NCI-H345 treated with DMSO at 0.1 percent for 48 hours (cell line): ENCODE measurements around the gene TNFRSF19.
"Not testable (repeated sequence)": the region's sequence is repeated elsewhere in the genome, so short reads cannot be mapped to it uniquely, and the experiment has no call there.

Source experiments
- DNase-seq: peaks from one replicate; lab custom pipeline; 2025; ENCODE audit not compliant: unreplicated experiment; lab: John Stamatoyannopoulos, UW

Gene TNFRSF19

DNA sequence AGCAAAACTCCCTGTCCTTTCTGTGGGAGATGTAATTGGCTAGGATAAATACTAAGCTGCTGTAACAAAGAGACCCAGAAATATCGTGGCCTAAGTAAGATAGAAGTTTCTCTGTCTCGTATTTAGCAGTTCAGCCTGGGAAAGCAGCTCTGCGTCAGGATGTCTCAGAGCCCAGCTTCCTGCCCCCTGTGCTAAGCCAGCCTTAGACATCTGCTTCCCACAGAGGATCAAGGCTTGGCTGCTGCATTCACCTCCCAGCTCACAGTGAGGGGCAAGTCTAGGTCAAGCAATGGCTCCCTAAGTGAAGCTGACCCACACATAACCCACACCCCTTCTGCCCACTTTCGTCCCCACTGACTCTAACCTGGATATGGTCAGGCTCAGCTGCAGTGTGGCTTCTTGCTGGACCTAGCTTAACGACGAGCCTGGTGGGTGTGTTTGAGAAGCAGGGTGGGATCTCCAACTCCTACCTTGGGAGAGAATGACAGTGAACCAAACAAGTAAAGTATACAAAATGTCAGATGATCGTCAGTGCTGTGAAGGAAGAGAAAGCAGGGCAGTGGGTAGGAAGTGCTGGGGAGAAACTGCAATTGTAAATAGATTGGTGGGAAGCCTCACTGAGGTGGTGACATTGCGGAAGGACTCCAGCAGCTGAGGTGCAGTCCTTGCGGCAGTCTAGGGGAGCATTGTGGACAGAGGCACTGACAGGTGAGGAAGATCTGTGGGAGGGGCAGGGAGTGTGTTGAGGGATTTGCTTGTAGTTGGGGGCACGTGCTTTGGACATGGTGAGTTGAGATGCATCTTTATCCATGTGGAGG lies 82.9 kb downstream of the TNFRSF19 start:
- DNase-seq = no peak

DNA sequence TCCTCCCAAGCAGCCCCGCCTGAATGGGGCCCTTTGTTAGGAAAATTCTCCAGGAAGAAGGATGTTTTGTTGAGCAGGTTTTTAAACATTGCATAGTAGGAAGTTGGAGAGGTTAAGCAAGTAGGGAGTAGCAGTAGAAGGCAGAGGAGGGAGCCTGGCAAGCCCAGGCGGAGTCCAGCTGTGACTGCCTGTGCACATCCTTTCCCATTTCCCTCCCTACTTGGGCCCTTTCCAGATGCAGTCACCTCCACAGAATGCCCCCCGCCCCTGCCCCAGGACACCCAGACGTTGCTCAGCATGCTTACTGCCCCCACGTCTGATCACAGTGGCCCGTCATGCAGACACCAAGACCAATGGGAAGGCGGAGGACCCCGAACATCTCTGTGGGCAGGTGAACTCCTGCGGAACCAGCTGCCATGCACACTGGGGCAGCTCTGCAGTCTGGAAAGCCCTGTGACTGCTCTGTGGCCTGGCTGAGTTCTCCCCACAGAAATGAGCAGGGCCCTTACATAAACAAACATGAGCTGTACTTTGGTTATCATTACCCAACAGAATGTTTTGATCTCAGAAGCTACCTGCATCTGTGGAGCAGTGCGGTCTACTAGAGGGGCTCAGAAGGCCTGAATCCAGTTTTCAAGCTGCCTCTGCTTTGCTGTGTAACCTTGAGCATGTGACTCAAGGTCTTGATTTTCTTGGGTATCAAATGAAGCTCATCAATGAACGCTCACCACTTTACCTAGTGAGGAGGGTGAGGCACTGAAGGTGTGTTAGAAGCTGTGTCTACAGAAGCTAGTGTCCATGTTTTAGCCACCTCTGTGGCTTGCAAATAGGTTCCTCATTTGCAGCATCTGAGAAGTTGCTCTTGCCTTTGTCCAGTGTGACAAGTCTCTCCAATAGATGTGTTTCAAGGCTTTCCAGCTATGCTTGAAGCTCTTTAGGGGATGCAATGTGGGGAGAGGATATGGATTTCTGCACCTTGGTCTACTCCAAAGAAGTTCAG lies 84.2 kb downstream of the TNFRSF19 start:
- DNase-seq = no peak

DNA sequence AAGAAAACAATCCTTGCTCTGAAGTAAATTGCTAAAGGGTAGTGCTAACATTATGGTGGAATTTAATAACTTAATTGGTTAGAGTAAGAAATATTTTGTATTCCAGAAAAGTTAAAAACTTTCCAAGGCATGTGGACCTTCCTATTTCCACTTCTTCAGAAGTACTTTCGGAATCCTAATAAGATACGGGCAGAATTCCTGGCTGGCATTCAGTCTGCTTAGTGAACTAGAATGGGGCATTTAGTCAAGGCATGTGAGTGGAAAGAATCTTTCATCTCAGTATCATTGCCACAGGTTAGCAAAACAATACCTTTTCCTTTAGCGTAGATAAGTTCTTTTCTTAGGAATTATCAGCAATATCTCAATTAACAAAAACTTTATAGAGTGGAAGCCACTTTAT lies 85.1 kb downstream of the TNFRSF19 start:
- DNase-seq = no peak

DNA sequence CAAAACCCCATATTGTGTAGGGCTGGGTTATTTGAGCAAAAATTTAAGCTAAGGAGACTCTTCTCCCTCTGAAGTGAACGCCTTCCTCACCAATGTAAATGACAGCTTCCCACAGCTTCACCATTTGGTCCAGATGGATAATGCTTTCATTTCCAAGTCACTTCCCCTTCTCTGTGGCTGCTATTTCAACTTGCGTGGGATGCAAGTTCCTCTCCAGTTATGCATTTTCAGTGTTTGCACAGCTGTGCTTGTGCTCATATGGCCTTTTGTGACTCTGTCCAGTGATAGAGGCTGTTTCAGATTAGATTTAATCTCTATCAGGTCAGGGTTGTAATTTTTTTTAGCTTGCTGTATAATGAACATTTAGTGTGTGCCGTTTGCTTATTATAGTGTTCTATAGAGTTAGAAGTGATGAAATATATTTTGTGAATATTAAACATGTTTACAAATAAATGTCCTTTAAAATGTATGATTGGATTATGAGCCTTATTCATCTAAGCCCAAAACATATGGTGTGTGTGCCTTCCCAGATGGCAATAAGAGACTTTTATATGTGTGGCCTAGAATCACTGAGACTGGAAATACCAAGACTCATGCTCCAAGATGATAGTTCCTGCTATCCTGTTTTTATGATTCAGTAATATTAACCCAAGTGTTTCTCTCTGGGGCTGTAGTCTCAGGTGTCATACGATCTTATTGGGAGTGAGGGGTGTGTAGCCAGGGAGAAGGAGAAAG lies 86.6 kb downstream of the TNFRSF19 start:
- DNase-seq = no peak

DNA sequence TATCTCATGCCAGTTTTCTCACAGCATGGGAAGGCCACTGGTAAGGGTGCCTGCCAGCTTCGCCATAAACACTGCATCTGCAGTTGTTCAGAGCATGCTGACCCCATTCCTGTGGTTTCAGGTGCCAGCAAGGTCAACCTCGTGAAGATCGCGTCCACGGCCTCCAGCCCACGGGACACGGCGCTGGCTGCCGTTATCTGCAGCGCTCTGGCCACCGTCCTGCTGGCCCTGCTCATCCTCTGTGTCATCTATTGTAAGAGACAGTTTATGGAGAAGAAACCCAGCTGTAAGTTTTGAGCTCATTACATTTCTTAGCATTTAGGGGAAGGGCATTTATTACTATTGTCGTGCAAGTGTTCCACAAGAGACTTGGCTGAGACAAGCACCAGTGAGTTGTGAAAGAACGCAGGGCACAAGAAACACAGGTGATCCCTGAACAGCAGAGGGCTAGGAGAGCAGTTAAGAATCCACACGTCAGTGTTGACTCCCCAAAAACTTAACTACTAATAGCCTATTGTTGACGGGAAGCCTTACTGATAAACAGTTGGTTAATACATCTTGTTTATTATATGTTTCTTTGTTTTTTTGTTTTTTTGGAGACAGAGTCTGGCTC lies 88.8 kb downstream of the TNFRSF19 start:
- no peak for DNase-seq

DNA sequence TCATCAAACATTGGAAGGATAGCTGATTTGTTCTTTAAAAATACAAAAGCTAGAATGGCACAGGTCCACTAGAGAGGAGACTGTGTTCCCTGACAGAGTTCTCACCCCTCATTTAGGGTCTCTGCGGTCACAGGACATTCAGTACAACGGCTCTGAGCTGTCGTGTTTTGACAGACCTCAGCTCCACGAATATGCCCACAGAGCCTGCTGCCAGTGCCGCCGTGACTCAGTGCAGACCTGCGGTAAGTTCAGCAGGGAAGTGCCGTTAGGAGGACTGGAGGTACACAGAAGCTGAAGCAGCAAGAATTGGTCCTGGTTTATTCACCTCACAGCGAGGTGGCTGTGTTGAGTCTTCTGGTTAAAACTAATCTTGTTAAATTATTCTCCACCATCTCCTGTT lies 90.0 kb downstream of the TNFRSF19 start:
- no peak for DNase-seq

DNA sequence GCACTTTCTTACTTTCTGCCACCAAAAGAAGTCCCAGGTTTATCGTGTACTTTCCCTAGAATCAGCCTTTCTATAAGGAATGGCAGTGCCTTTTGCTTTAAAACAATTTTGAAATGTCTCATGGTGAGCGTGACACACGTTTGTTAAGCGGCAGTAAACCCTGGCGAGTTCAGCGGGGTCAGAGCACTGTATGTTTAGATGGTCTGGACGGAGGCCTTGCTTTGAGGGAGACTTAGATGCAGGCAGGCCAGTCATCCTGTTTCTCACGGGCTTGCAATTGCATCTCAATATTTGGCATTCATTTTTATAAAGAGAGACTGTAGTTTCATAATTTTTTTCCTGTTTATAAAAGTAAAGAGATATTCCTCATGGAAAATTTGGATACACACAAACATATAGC lies 96.4 kb downstream of the TNFRSF19 start:
- no peak for DNase-seq

DNA sequence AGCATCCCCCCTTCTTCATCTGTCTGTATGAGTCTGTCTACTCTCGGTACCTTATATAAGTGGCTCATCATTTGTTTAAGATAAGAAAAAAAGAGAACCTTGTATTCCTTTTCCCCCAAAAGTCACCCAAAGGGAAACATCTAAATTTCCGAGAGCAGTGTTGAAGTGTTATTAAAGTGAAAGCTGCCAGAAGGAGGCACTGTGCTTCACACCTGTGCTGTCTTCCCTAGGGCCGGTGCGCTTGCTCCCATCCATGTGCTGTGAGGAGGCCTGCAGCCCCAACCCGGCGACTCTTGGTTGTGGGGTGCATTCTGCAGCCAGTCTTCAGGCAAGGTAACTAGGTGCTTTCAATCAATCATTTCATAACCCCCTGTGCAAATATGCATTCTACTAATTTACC lies 97.5 kb downstream of the TNFRSF19 start:
- no peak for DNase-seq

DNA sequence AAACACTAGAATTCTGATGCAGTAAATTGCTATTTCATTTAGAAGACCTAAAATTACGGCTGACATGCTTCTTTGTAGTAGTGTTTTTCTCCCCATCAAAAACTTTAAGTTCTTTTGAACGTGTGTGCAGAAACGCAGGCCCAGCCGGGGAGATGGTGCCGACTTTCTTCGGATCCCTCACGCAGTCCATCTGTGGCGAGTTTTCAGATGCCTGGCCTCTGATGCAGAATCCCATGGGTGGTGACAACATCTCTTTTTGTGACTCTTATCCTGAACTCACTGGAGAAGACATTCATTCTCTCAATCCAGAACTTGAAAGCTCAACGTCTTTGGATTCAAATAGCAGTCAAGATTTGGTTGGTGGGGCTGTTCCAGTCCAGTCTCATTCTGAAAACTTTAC lies 98.3 kb downstream of the TNFRSF19 start:
- no peak for DNase-seq

DNA sequence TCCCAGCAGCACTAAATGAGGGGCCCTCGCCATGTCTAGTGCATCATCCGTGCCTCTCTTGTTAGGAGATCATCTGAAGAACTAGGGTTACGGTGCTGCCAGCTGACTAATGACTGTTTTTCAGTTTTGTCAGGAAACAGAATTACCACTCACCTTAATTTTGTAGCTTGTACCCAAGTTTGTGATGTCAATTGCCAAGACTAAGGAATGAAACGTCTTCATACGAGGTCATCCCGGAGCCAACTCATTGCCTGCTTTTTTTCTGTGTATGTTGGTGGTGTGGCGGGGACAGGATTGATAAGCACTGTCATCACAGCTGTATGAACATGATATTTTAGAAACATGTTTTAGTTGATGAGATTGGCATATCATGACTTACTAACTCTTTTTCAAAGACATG lies 100.6 kb downstream of the TNFRSF19 start:
- no peak for DNase-seq

DNA sequence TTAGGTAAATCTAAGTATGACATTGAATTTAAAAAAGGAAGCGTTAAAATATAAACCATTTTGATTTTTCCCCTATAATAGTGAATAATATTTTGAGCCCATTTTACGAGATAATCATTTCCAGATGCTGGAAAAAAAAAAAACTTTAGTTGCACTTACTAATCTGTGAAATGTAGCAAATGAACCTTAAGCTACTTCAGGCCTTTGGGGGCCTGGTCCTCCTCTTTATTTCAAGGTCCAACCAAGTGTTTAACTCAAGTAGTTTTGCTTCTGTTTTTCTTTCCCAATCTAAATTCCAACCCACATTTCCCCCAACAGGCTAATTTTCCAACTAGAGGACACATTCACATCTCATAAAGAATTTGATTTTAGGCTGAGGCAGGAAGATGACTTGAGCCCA lies 101.2 kb downstream of the TNFRSF19 start:
- no peak for DNase-seq

DNA sequence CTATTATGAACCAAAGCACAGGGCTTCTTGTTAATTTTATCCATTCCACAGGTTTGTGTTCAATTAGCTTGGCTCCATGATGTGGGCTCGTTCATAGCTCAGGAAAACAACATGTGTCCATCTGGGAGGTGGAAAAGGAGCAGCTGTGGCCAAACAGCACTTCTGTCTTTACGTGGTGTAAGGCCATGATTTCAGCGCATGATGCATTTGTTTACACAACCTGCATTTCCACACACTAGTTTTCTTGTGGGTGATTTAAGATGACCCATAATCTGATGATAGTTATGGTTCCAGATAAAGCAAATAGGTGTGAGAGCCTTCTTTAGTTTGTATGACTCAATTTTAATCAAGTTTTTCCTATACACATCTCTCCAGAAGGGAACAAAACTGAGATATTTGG lies 101.7 kb downstream of the TNFRSF19 start:
- no peak for DNase-seq

DNA sequence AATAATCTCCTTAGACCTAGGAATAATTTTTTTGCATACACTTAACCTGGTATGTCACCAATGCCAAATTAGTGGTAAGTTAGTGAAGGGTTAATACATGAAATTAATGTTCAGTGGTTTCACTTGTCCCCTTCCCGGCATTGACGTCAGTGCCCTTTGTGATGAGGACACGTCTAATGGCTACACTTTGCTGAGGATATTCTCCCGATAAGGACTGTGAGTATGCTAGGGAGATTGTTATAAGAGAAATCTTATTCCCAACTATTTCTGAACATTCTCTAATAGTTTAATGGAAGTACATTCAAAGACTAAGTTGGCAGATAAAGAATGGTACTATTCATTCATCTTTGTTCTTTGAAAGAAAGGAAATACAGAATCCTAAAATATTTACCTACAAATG lies 102.4 kb downstream of the TNFRSF19 start:
- DNase-seq = no peak

DNA sequence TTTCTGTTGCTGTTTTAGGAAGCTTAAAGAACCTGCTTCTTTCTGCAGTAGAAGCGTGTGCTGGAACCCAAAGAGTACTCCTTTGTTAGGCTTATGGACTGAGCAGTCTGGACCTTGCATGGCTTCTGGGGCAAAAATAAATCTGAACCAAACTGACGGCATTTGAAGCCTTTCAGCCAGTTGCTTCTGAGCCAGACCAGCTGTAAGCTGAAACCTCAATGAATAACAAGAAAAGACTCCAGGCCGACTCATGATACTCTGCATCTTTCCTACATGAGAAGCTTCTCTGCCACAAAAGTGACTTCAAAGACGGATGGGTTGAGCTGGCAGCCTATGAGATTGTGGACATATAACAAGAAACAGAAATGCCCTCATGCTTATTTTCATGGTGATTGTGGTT lies 103.1 kb downstream of the TNFRSF19 start:
- no peak for DNase-seq

DNA sequence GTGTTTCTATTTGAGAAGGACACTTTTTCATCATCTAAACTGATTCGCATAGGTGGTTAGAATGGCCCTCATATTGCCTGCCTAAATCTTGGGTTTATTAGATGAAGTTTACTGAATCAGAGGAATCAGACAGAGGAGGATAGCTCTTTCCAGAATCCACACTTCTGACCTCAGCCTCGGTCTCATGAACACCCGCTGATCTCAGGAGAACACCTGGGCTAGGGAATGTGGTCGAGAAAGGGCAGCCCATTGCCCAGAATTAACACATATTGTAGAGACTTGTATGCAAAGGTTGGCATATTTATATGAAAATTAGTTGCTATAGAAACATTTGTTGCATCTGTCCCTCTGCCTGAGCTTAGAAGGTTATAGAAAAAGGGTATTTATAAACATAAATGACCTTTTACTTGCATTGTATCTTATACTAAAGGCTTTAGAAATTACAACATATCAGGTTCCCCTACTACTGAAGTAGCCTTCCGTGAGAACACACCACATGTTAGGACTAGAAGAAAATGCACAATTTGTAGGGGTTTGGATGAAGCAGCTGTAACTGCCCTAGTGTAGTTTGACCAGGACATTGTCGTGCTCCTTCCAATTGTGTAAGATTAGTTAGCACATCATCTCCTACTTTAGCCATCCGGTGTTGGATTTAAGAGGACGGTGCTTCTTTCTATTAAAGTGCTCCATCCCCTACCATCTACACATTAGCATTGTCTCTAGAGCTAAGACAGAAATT lies 103.8 kb downstream of the TNFRSF19 start:
- DNase-seq = no peak

DNA sequence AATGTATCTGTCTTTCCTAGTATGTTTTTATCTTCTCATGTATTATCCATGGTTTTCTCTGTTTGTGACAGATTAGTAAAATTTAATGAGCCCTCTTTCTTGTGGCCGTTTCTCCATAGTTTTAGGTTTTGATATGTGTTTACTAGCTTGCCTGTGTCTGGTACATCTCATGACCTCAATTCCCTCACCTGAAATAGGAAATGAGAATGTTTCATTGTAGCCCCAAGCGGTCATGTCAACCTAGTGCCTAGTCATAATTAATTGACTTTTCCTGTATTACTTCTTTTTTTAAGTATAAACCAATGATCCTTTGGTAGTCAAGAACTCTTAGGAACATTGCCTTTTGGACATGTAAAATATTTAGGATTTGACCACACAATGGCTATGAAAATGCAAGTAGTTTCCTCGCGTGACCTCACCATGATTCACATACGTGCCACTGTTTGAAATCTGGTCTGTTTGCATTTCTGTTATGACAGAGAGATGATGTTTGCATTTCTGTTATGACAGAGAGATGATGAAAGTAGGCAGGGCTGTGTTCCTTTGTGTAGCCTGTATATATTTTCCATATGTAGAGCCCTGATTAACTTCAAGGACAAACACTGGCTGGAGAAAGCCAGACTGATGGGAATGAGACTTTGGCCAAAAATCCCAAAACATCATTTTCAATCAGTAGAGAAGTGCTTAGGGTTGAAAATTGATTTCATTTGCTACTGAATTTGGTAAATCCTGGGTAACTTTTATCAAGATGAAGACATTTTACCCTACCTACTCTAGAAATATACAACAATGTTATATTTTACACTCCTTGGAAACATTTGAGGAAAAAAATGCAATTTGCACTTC lies 104.8 kb downstream of the TNFRSF19 start:
- no peak for DNase-seq

DNA sequence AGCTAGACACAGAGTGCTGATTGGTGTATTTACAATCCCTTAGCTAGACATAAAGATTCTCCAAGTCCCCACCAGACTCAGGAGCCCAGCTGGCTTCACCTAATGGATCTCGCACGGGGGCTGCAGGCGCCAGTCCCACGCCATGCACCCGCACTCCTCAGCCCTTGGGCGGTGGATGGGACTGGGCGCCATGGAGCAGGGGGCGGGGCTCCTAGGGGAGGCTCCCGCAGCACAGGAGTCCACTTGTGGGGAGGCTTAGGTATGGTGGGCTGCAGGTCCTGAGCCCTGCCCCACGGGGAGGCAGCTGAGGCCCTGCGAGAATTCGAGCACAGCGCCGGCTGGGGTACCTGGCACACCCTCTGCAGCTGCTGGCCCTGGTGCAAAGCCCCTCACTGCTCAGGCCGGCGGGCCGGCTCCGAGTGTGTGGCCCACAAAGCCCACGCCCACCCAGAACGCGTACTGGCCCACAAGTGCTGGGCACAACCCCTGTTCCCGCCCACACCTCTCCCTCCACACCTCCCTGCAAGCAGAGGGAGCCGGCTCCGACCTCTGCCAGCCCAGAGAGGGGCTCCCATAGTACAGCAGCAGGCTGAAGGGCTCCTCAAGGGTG lies 107.6 kb downstream of the TNFRSF19 start:
- DNase-seq = not testable (repeated sequence)

DNA sequence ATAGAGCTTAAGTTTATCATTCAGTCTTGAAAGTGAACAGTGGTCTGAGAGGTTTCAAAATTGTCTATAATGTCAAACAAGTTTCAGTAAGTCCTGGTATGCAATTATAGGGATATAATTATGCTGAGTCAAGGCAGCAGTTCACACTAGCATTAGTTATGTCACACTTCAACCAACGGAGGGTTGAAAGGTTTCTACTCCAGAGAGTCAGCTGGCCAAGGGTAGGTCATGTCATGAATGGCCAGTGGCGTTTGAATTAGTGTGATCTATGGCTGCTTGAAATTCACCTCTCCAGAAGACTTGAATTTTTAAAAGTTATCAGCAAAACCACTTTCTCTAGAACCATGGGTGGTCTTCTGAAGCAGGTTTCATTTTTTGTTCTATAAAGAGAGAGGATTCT lies 108.6 kb downstream of the TNFRSF19 start:
- DNase-seq = no peak

DNA sequence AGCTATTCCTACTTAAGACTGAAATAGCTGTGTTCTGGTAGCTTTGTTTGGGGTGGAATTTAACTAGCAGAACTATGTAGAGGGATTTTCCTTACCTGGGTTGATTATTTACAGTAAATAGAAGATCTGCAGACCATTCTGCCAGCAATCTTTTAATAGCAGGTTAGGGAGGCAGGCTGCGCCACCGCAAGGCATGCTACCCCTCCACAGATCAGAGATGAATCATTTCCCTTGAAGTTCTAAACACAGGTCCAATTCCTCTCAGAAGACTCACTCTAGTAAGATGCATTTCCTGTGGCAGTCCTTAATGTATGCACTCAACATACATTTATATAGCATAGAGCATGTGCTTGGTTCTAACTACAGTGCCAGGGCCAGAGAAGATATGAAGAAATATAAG lies 109.0 kb downstream of the TNFRSF19 start:
- DNase-seq = no peak
